HG02642 (cell line): ENCODE data around the gene EIF4EBP3.

Experiments
- ATAC-seq: cut with Tn5 transposase; IDR thresholded peaks from one replicate; pipeline ENCODE4 v1.9.1; 2021; ENCODE audit warnings: mild to moderate bottlenecking; ENCODE audit not compliant: unreplicated experiment, poor library complexity

EIF4EBP3 gene

GRCh38 chr5:140555747-140556312, 8.4 kb downstream of the EIF4EBP3 start:
- no peak for ATAC-seq

- ATAC-seq = no peak
Observed at GRCh38 chr5:140556438-140556837, 9.0 kb downstream of the EIF4EBP3 start.

- peak; percentile 97 for ATAC-seq
Observed at GRCh38 chr5:140557136-140557805, 9.8 kb downstream of the EIF4EBP3 start, which contains the start of gene SRA1. SRA1 (minus strand) TSS chr5:140557473; CDS start chr5:140557452, 21 bp downstream.

DNA sequence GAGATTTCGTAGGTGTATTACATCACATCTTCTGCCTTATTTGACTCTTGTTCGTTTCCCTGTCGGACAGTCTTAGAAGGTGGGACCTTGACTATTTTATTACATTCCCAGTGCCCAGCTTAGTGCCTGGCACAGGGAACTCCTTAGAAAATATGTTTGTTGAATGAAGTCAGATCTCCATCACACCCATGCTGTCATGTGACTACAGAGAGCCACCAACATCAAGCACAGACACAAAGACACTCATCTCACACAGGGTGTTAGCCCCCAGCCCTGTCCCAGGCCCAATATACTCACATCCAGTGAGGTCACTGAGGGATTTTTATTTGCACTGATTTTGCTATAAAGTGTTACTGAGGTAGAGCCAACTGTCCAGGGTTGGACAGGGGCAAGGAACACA, 10.5 kb downstream of the EIF4EBP3 start:
- no peak for ATAC-seq

DNA sequence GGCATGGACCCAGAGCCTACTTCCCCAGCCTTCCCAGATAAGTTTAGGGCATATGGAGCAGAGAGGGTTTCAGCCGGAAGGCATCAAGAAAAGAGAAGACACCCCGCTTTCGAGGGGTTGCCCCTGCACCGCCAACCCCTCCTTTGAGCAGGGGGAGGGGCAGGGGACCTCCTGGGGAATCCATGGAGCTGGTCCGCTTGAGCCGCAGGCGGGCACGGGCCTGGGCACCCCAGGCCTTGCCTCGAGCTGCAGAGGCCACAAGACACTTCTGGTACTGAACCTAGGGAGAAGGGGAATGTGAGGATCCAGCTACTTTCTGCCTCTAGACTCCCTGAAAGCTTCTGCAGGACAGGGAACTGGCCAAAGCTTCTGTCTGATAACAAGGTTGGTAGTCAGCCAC, 11.1 kb downstream of the EIF4EBP3 start:
- ATAC-seq = no peak

DNA sequence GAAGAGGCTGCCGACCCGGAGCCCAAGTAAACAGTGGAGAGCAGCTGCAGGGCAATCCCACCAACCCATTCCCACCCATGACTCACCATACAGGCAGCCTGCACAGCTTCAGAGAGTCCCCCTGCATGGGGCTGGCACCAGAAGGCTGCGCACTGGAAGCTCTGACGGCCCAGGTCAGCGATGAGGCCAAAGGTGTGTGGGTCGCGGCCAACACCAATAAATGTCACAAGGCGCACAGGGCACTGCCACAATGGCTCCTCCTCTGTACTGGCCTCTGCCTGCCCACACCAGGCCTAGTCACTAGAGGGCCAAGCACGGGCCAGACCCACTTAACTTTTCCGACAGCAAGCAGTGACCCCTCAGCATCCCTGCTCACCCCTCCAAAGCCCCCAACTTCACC, 12.8 kb downstream of the EIF4EBP3 start:
- ATAC-seq = no peak

DNA sequence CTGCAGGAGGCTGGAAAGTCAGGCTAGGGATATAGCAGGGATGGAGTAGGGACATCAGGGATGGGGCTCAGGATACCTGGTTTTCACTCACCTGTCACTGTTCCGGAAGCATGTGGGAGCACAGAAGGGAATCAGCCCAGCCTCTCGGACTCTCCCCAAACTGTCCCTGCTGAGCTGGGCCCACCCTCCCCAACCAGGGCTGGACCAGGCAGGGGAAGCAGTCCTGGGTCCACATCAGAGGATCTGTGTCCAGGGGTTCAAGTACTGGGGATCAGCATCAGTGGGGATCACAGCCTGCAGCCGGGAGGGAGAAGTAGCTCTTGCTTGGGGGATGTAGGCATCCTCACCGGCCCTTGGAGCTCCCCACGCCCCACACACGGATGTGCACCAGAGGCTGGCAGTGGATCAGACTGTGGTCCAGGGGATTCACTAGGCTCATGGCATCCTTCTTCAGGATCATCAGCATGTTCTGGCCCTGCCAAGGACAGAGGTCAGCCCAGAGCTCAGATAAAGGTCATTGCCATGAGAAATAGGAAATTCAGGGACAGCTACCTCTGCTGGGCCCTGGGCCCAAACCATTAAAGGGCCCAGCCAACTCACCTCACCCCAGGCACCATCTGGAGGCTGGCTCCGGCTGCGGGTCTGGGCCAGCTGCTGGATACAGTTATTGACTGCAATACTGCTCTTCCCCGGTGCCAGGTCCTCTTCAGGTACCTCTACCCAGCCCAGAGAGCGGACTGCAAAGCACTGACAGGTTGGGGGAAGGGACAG, 14.5 kb downstream of the EIF4EBP3 start:
- no peak for ATAC-seq

DNA sequence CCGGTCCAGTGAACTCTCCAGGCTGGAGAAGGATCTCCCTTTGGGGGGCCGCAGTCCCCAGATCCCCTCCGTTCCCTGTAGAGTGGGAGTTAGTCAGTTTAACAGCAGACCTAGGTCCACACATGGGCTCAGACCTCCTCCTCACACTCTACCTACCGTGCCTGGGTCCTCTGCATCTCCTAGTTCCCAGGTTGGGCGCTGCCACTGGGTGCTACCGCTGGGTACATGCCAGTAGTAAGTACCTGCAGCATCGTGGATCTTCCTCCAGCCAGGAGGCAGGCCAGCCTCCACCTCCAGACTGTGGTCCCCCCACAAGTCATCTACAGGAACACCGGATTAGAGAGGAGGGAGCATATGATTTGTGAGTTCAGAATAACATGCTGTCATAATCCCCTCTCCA, 16.1 kb downstream of the EIF4EBP3 start:
- ATAC-seq = no peak

DNA sequence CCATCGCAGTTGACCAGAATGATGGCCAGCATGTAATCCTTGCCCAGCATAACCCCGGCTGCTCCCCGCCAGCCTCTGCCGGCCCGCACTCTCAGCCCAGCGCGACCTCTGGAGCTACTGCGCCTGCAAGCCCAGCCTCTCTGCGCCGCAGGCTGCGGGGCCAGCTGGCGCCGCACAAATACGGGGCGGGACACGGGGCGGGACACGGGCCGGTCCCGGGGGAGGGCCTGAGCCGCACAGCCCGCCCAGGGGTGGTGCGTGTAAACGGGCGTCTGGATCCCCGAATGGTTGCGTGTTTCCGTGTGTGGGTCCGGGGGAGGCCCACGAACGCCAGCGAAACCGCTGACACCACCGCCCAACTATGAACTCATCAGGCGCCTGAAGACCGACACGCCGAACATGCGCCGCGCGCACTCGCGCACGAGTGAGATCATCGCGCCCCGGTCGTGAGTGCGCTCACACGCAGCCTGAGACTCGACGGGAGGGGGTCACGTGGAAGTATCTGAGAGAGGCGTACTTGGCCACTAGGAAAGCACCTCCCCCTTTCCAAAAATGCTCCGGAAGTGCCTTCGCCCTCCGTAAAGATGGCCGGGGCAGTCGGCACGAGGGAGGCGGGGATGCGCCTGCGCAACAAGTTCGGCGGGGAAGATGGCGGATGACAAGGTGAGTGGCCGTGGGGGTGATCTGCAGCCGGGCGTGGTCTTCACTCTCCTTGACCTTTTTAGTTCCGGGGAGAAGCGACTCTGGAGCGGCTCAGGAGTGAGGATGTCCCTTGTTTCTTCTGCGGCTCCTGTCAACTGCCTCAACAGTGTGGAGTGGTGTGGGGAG, 16.9 kb downstream of the EIF4EBP3 start, which contains the start of the genes APBB3 and SLC35A4:
Gene APBB3 (minus strand): TSS at position 403 of the 828 bp plus-strand sequence. CDS start 353 bp downstream, at position 50.
Gene SLC35A4 (plus strand): TSS at position 633 of the 828 bp plus-strand sequence. CDS start 2,342 bp downstream, outside the sequence.
- ATAC-seq = peak; percentile 89

GRCh38 chr5:140565024-140565779, 17.7 kb downstream of the EIF4EBP3 start:
- ATAC-seq = peak; percentile 2

- ATAC-seq = no peak
Observed at GRCh38 chr5:140565780-140566095, 18.3 kb downstream of the EIF4EBP3 start.

- ATAC-seq = no peak
Observed at GRCh38 chr5:140566665-140567064, 19.2 kb downstream of the EIF4EBP3 start.

DNA sequence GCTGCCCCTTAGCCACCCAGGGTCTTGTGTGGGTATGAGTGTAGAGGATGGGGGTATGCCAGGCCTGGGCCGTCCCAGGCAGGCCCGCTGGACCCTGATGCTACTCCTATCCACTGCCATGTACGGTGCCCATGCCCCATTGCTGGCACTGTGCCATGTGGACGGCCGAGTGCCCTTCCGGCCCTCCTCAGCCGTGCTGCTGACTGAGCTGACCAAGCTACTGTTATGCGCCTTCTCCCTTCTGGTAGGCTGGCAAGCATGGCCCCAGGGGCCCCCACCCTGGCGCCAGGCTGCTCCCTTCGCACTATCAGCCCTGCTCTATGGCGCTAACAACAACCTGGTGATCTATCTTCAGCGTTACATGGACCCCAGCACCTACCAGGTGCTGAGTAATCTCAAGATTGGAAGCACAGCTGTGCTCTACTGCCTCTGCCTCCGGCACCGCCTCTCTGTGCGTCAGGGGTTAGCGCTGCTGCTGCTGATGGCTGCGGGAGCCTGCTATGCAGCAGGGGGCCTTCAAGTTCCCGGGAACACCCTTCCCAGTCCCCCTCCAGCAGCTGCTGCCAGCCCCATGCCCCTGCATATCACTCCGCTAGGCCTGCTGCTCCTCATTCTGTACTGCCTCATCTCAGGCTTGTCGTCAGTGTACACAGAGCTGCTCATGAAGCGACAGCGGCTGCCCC, 19.8 kb downstream of the EIF4EBP3 start:
- no peak for ATAC-seq

- no peak for ATAC-seq
Observed at GRCh38 chr5:140567871-140568270, 20.4 kb downstream of the EIF4EBP3 start.

GRCh38 chr5:140568443-140569063, 21.1 kb downstream of the EIF4EBP3 start:
- no peak for ATAC-seq

- ATAC-seq = peak; percentile 23
Observed at GRCh38 chr5:140569197-140569596, 21.7 kb downstream of the EIF4EBP3 start.

- ATAC-seq = no peak
Observed at GRCh38 chr5:140570058-140570457, 22.6 kb downstream of the EIF4EBP3 start.

- ATAC-seq = no peak
Observed at GRCh38 chr5:140570488-140570887, 23.0 kb downstream of the EIF4EBP3 start.

DNA sequence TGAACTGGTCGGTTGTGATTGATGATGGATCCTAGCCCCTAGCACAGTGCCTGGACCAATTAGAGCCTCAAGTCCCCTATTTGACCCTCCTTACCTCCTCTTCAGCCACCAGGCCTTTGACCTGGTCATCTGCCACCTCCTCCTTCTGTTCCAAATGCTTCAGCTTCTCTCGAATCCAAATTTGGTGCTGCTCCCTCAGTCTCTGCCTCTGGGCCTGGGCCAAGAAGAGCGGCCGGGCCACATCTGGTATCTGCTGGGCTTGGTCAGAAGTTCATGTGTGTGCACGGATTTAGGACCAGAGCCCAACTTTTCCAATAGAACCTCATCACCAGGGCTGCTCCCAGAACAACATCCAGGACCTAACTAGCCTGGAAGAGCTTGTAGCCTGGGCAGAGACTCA, 23.6 kb downstream of the EIF4EBP3 start:
- ATAC-seq = no peak
